HepG2 (cell line): ENCODE data around the gene PDCD5. TPM values are rescaled to one million over a fixed set of nuclear protein-coding genes. Genes with fewer than 3 reads are reported as not detected.

ENCODE experiments used
- ATAC-seq: fragments of 200-7000 bp; cut with Tn5 transposase; 3 replicates; pipeline ENCODE4 v1.9.1; 2020; ENCODE audit warnings: mild to moderate bottlenecking, moderate library complexity
- BruUV-seq: library from RNA; stranded (reverse); fragments of 400-500 nt; replicated peaks from 2 replicates; lab custom pipeline; 2021; lab: Mats Ljungman, UMichigan
- CTCF ChIA-PET: fragments of 300-600 bp; formaldehyde crosslinking; extraction: SDS; loops from one replicate; lab custom pipeline; 2021; ENCODE audit warnings: low total read pairs, inconsistent platforms, low intra/inter-chr PET ratio; lab: Yijun Ruan, JAX
- POLR2A ChIA-PET: fragments of 350-600 bp; sonication (Branson Sonifier 250); formaldehyde crosslinking; loops from one replicate; lab custom pipeline; 2020; ENCODE audit warnings: antibody characterized with exemption, inconsistent platforms; lab: Yijun Ruan, JAX
- DNase-seq: peaks from one replicate; pipeline ENCODE4 v3.0.0-alpha.2; 2015; ENCODE audit warnings: low spot score
- FAIRE-seq: peaks from 3 replicates; lab custom pipeline; 2011; peaks lifted over from hg19 to GRCh38; lab: Jason Lieb, UNC
- H2AFZ ChIP-seq: one replicate; pipeline ENCODE4 v1.6.1; 2011; ENCODE audit warnings: low read length, inconsistent platforms
- H3K27ac ChIP-seq: fragments of 300-600 bp; 3 replicates; pipeline ENCODE4 v1.8.0; 2011; ENCODE audit warnings: mixed run types, mild to moderate bottlenecking, mixed read lengths, low read length, inconsistent platforms; ENCODE audit not compliant: insufficient read depth; ENCODE audit errors: extremely low read length
- H3K27me3 ChIP-seq, 2 experiments: fragments of 200-600 bp in 1 of 2; 2 replicates in 1 of 2; 3 replicates in 1 of 2; pipeline versions ENCODE4 v1.6.0 to v1.8.0; 2011; ENCODE audit warnings: low read length in 2 of 2, mild to moderate bottlenecking in 2 of 2, moderate library complexity in 2 of 2, inconsistent platforms in 1 of 2; ENCODE audit not compliant: insufficient read depth in 2 of 2, control insufficient read depth in 1 of 2
- H3K36me3 ChIP-seq, 2 experiments: fragments of 200-600 bp in 1 of 2; replicated peaks in 1 of 2; 2 replicates in 1 of 2; 3 replicates in 1 of 2; pipeline versions ENCODE4 v1.5.1 to v1.8.0; 2011; ENCODE audit warnings: low read length in 2 of 2, inconsistent platforms in 1 of 2; ENCODE audit not compliant: insufficient read depth in 2 of 2, control insufficient read depth in 1 of 2
- H3K4me1 ChIP-seq: 2 replicates; pipeline ENCODE4 v1.5.1; 2012; ENCODE audit warnings: low read length, inconsistent platforms; ENCODE audit not compliant: insufficient read depth
- H3K4me2 ChIP-seq: 2 replicates; pipeline ENCODE4 v1.6.0; 2011; ENCODE audit warnings: low read depth, low read length, inconsistent platforms
- H3K4me3 ChIP-seq, 3 experiments: fragments of 200-600 bp in 1 of 3; sonication (generic), shearing (Covaris generic) in 1 of 3; replicated peaks in 1 of 3; 2 replicates each; pipeline ENCODE4 v1.5.1; 2011 to 2016; ENCODE audit warnings: low read length in 3 of 3, inconsistent platforms in 2 of 3, low read depth in 2 of 3, mild to moderate bottlenecking in 2 of 3, control low read depth in 1 of 3, mixed read lengths in 1 of 3; ENCODE audit not compliant: insufficient read depth in 1 of 3
- H3K79me2 ChIP-seq: one replicate; pipeline ENCODE4 v1.6.1; 2011; ENCODE audit warnings: low read length, inconsistent platforms; ENCODE audit not compliant: insufficient read depth
- H3K9ac ChIP-seq: 2 replicates; pipeline ENCODE4 v1.6.0; 2011; ENCODE audit warnings: mild to moderate bottlenecking, low read depth, low read length, inconsistent platforms; ENCODE audit not compliant: insufficient read depth
- H3K9me3 ChIP-seq: 2 replicates; pipeline ENCODE4 v1.5.1; 2012; ENCODE audit warnings: mild to moderate bottlenecking, low read length
- H4K20me1 ChIP-seq: 2 replicates; pipeline ENCODE4 v1.6.0; 2011; ENCODE audit warnings: inconsistent platforms, mild to moderate bottlenecking, low read length, moderate library complexity; ENCODE audit not compliant: insufficient read depth
- KLF15 ChIP-seq: sonication (generic); formaldehyde crosslinking; IDR thresholded peaks from 2 replicates; pipeline ENCODE4 v1.8.1; 2023; ENCODE audit warnings: borderline replicate concordance, mild to moderate bottlenecking, inconsistent platforms, missing genetic modification reagents, mixed read lengths
- MAFF ChIP-seq: IDR thresholded peaks from 2 replicates; pipeline ENCODE4 v1.6.1; 2011; ENCODE audit warnings: low read depth, low read length, improper control_type of control experiment
- MAFK ChIP-seq, 2 experiments: IDR thresholded peaks in 1 of 2; conservative IDR thresholded peaks in 1 of 2; 2 replicates each; pipeline ENCODE4 v1.6.1; 2011; ENCODE audit warnings: improper control_type of control experiment in 2 of 2, low read length in 2 of 2
- POGK ChIP-seq: sonication (generic); formaldehyde crosslinking; conservative IDR thresholded peaks from 2 replicates; pipeline ENCODE4 v1.8.0; 2022; ENCODE audit warnings: mild to moderate bottlenecking, moderate library complexity, missing genetic modification reagents
- TFAP4 ChIP-seq: sonication (generic); IDR thresholded peaks from 2 replicates; pipeline ENCODE4 v1.6.1; 2016; ENCODE audit warnings: low read depth, borderline replicate concordance
- TFDP1 ChIP-seq: IDR thresholded peaks from 2 replicates; pipeline ENCODE4 v1.6.1; 2016; ENCODE audit warnings: missing compliant biosample characterization, missing genetic modification reagents, borderline replicate concordance
- ZBTB2 ChIP-seq: sonication (generic); formaldehyde crosslinking; IDR thresholded peaks from 2 replicates; pipeline ENCODE4 v1.8.0; 2022; ENCODE audit warnings: low read depth, missing genetic modification reagents
- ZBTB26 ChIP-seq: IDR thresholded peaks from 2 replicates; pipeline ENCODE4 v1.6.1; 2016; ENCODE audit warnings: missing compliant biosample characterization, missing genetic modification reagents, borderline replicate concordance
- ZNF557 ChIP-seq: sonication (generic); formaldehyde crosslinking; IDR thresholded peaks from 2 replicates; pipeline ENCODE4 v1.4.0; 2020; ENCODE audit warnings: missing genetic modification reagents
- ZNF644 ChIP-seq: IDR thresholded peaks from 2 replicates; pipeline ENCODE4 v1.6.1; 2016; ENCODE audit warnings: low read depth
- ZUFSP ChIP-seq: sonication (generic); formaldehyde crosslinking; IDR thresholded peaks from 2 replicates; pipeline ENCODE4 v1.9.0; 2021; ENCODE audit warnings: missing genetic modification reagents, mild to moderate bottlenecking, borderline replicate concordance
- WGBS: methylation state at CpG from one replicate; pipeline ENCODE4 v1.1.6; 2017; ENCODE audit warnings: low lambda C conversion rate; 5-methylcytosine and 5-hydroxymethylcytosine counted together
- in situ Hi-C: cut with HindIII; loops from 2 replicates; pipeline ENCODE4 v1.10.0; 2017; ENCODE audit warnings: low pct_unique_long_range_greater_than_20kb; ENCODE audit not compliant: extremely low pct_ligation_motif_present
- intact Hi-C: fragments of 100-400 bp; cut with micrococcal nuclease; formaldehyde crosslinking; loops from one replicate; pipeline ENCODE4 v1.10.0; 2022; ENCODE audit not compliant: unreplicated experiment
- polyA plus RNA-seq, 8 experiments: library from polyadenylated mRNA; depleted of rRNA in 3 of 8; stranded (reverse) in 7 of 8; unstranded in 1 of 8; fragments of >200 nt; fragmentation: Illumina TruSeq in 4 of 8; extraction: Trizol in 4 of 8; gene quantifications; 2 replicates each; pipeline versions ENCODE4 v1.2.1 to v1.2.3, GENCODE V29; 2011 to 2016; ENCODE audit warnings: low read depth in 4 of 8, missing spikeins in 1 of 8, mixed read lengths in 1 of 8; ENCODE audit not compliant: insufficient read depth in 1 of 8
- total RNA-seq, 5 experiments: library from RNA; depleted of rRNA; stranded (reverse); fragments of >200 nt; fragmentation: Illumina TruSeq; extraction: Trizol; gene quantifications; 2 replicates each; pipeline ENCODE4 v1.2.3, GENCODE V29; 2016; ENCODE audit warnings: low read depth in 1 of 5

Gene PDCD5
- total and polyA plus RNA-seq, 2 of the 13 experiments (the other 11 are each of a cell fraction or from before 2014, with no cell fraction given) = 56.3 to 332 TPM

- H3K4me3 ChIP-seq = no peak overlapping the region
- no peak overlapping the region for H3K9ac ChIP-seq
- no peak overlapping the region for H3K4me2 ChIP-seq
- H3K4me1 ChIP-seq = no peaks in the 10 kb centered on the region
- no peaks in the 10 kb centered on the region for H4K20me1 ChIP-seq
- no peaks in the 10 kb centered on the region for H3K79me2 ChIP-seq
- FAIRE-seq (no peak), DNase-seq (no peak), ATAC-seq (no peak)
- ChIA-PET CTCF (no interaction called here), POLR2A (no interaction called here)
- in situ Hi-C loops (no loop called here), intact Hi-C loops (no loop called here)
- no TSS peak for BruUV-seq
- WGBS = 24% methylated on average over 3 of the region's 3 CpGs
- H3K9me3 ChIP-seq = peaks cover 9% of the 10 kb centered on the region; the same call in 1 of the 2 replicates
- no peak for TF ChIP-seq ZBTB2 (CRISPR knock-in tag)
- TF ChIP-seq TFDP1 = no peak
- TF ChIP-seq TFAP4 = no peak
- peak; percentile 94 for TF ChIP-seq MAFF
- no peak for TF ChIP-seq KLF15 (CRISPR knock-in tag)
- TF ChIP-seq ZNF644 (CRISPR knock-in tag) = no peak
- TF ChIP-seq ZUFSP (CRISPR knock-in tag) = no peak
- TF ChIP-seq ZBTB26 (CRISPR knock-in tag) = no peak
- no peak for TF ChIP-seq POGK (CRISPR knock-in tag)
- TF ChIP-seq ZNF557 = no peak
- peak; percentile 87 to 97 for TF ChIP-seq MAFK (conservative IDR thresholded peaks at IDR 0.05 in 1 of 2, IDR thresholded peaks at IDR 0.05 in 1 of 2; ENCODE audit: low read length in 2 of 2)
- H3K27ac ChIP-seq = no peak overlapping the region
- H3K36me3 ChIP-seq = no peaks in the 10 kb centered on the region
- H2AFZ ChIP-seq = no peak overlapping the region
- peaks cover 0 to 2% of the 10 kb centered on the region in 2 experiments; a peak in 1 of 5 replicates for H3K27me3 ChIP-seq
Measured at GRCh38 chr19:32532233-32532632, 48.8 kb upstream of the PDCD5 start.
